ENCODE results near the gene CADM3. TPM values are rescaled to one million over a fixed set of nuclear protein-coding genes. Genes with fewer than 3 reads are reported as not detected.

CADM3 gene
- total RNA-seq, 2 experiments from 2014 or later: not detected

- Mint-ChIP-seq H3K36me3 (ENCODE audit: low read depth) (no peaks in the 10 kb centered on the region), H3K4me3 (no peak overlapping the region), H3K27ac (no peak overlapping the region), H3K27me3 (peaks cover 28% of the 10 kb centered on the region), H3K9me3 (no peaks in the 10 kb centered on the region), H3K4me1 (ENCODE audit: low read depth) (no peaks in the 10 kb centered on the region)
- no peak for DNase-seq
- TF ChIP-seq CTCF (IDR thresholded peaks at IDR 0.05): no peak
- intact Hi-C loops (cut with micrococcal nuclease): no loop called here
- no peak for ATAC-seq
- ChIA-PET POLR2A (interaction anchor here (0.9 kb wide), 1 partner anchor 50 kb away, joined by 3 read pairs; no protein-coding TSS in a partner anchor), CTCF (interaction anchor here (9.7 kb wide), 1 partner anchor 10 kb away, joined by 96 read pairs; no protein-coding TSS in a partner anchor)
These were observed 51.6 kb downstream of the CADM3 start for GRCh38 chr1:159223004-159223403.

DNA sequence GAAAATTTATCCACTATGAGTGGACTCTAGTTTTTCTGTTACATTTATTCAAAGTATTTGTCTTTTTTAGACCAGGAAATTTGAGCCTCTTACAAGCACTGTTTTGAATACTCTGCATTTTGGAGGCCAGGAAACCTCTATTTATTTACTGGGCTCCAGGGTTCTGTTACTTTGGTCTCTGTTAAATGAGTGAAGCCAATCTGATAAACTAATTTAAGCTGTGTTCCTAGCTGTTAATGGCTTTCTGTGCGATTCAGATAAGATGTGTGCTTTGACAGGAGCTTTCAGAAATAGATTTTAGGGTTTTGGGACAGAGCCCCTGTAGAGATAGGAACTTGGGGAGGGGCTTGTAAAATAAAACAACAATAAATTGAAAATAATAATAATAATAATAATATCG, 57.1 kb downstream of the CADM3 start:
- H3K27ac Mint-ChIP-seq: no peak overlapping the region
- no peak for TF ChIP-seq CTCF (IDR thresholded peaks at IDR 0.05)
- no peak overlapping the region for H3K4me3 Mint-ChIP-seq
- intact Hi-C loops (cut with micrococcal nuclease): no loop called here
- H3K27me3 Mint-ChIP-seq: peaks cover 24% of the 10 kb centered on the region
- H3K9me3 Mint-ChIP-seq: no peaks in the 10 kb centered on the region
- ATAC-seq: no peak
- no peaks in the 10 kb centered on the region for H3K4me1 Mint-ChIP-seq (ENCODE audit: low read depth)
- no peak for DNase-seq
- H3K36me3 Mint-ChIP-seq (ENCODE audit: low read depth): no peaks in the 10 kb centered on the region
- ChIA-PET CTCF (interaction anchor here (1.0 to 9.7 kb wide), 3 partner anchors 16 to 96 kb away, joined by 3 to 96 read pairs (median 3); no protein-coding TSS in a partner anchor), POLR2A (no interaction called here)

DNA sequence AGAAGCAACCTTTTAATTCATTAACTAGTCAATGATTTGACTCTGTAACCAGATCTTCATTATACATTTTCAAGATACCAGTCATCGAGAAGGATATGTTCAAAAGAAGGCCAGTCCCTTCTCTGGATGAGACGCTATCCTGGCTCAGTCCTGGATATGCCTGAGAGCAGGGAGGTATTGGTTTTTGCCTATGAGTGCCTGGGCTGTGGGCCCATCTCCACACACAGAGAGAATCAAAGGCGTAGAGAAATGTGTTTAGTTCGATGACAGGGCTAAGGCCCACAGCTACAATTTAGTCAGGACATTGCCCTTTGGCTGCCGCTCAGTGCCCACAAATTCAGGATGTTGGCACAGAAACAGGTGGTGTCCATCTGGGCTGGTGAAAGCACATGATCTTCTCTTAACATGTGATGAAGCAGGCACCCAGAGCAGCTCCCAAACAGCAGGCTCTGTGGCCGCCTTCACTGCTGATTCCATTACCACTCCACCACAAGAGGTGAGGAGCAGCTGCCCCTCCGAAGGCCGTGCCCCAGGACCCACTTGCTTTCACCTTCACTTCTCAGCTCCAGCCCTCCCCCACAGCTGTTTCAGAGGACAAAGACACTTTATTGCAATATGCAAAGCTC, 58.0 kb downstream of the CADM3 start:
- POLR2A ChIA-PET: no interaction called here

GRCh38 chr1:159229896-159230295, 58.5 kb downstream of the CADM3 start:
- no peaks in the 10 kb centered on the region for H3K36me3 Mint-ChIP-seq (ENCODE audit: low read depth)
- CTCF ChIA-PET: interaction anchor here (9.7 kb wide), 1 partner anchor 17 kb away, joined by 96 read pairs; no protein-coding TSS in a partner anchor

More for the DNA sequence above, 58.0 kb downstream of the CADM3 start:
- DNase-seq (no peak), ATAC-seq (no peak)
- Mint-ChIP-seq H3K9me3 (no peaks in the 10 kb centered on the region), H3K27me3 (peaks cover 22% of the 10 kb centered on the region), H3K36me3 (ENCODE audit: low read depth) (no peaks in the 10 kb centered on the region), H3K4me1 (ENCODE audit: low read depth) (no peaks in the 10 kb centered on the region), H3K27ac (no peak overlapping the region), H3K4me3 (no peak overlapping the region)
- TF ChIP-seq CTCF (IDR thresholded peaks at IDR 0.05): no peak
- intact Hi-C loops (cut with micrococcal nuclease): no loop called here
- CTCF ChIA-PET: interaction anchor here (1.0 to 9.7 kb wide), 3 partner anchors 17 to 97 kb away, joined by 3 to 96 read pairs (median 3); no protein-coding TSS in a partner anchor

More at GRCh38 chr1:159229896-159230295, 58.5 kb downstream of the CADM3 start:
- no peak for DNase-seq
- no peak for TF ChIP-seq CTCF (IDR thresholded peaks at IDR 0.05)
- H3K4me1 Mint-ChIP-seq (ENCODE audit: low read depth): no peaks in the 10 kb centered on the region
- H3K9me3 Mint-ChIP-seq: no peaks in the 10 kb centered on the region
- ATAC-seq: no peak
- POLR2A ChIA-PET: no interaction called here
- no peak overlapping the region for H3K4me3 Mint-ChIP-seq
- H3K27me3 Mint-ChIP-seq: peaks cover 21% of the 10 kb centered on the region
- intact Hi-C loops (cut with micrococcal nuclease): no loop called here
- H3K27ac Mint-ChIP-seq: no peak overlapping the region

Data from activated CD8-positive, alpha-beta T cell treated with anti-CD3 and anti-CD28 coated beads for 36 hours (primary cell).